H1 (cell line): ENCODE data around the gene IQGAP3. TPM values are rescaled to one million over a fixed set of nuclear protein-coding genes. Genes with fewer than 3 reads are reported as not detected.

ENCODE experiments used
- CTCF ChIA-PET: fragments of 300-600 bp; sonication (Branson Sonifier 250); formaldehyde crosslinking; loops from one replicate; lab custom pipeline; 2021; ENCODE audit not compliant: partially characterized antibody; lab: Charles Lee
- POLR2A ChIA-PET: fragments of 300-600 bp; sonication (Branson Sonifier 250); formaldehyde crosslinking; loops from one replicate; lab custom pipeline; 2021; ENCODE audit warnings: inconsistent platforms; ENCODE audit not compliant: partially characterized antibody; lab: Charles Lee
- DNase-seq, 2 experiments: peaks; one replicate each; pipeline versions ENCODE4 v3.0.0 to v3.0.0-alpha.2; 2010 to 2022; ENCODE audit warnings: low spot score in 2 of 2, low read depth in 1 of 2, mixed read lengths in 1 of 2
- FAIRE-seq: peaks from 2 replicates; lab custom pipeline; 2011; peaks lifted over from hg19 to GRCh38; lab: Jason Lieb, UNC
- H2AFZ ChIP-seq: 2 replicates; pipeline ENCODE4 v1.8.1; 2012; ENCODE audit warnings: low read length, inconsistent platforms
- H2AK5ac ChIP-seq: 2 replicates; pipeline ENCODE4 v1.6.1; 2013; ENCODE audit warnings: low read depth, low read length
- H2BK120ac ChIP-seq: replicated peaks from 2 replicates; pipeline ENCODE3; 2013; ENCODE audit warnings: low read depth, low read length, inconsistent platforms
- H2BK12ac ChIP-seq: 2 replicates; pipeline ENCODE4 v1.6.1; 2013; ENCODE audit warnings: low read depth, low read length
- H2BK15ac ChIP-seq: 2 replicates; pipeline ENCODE4 v1.6.1; 2013; ENCODE audit warnings: low read length
- H2BK20ac ChIP-seq: 2 replicates; pipeline ENCODE4 v1.6.1; 2013; ENCODE audit warnings: low read length
- H2BK5ac ChIP-seq: 2 replicates; pipeline ENCODE4 v1.6.1; 2013; ENCODE audit warnings: low read depth, low read length
- H3K14ac ChIP-seq: 2 replicates; pipeline ENCODE4 v1.6.1; 2013; ENCODE audit warnings: inconsistent platforms; ENCODE audit not compliant: insufficient read length
- H3K18ac ChIP-seq: 2 replicates; pipeline ENCODE4 v1.6.1; 2013; ENCODE audit warnings: low read length; ENCODE audit errors: extremely low read depth
- H3K23ac ChIP-seq: 2 replicates; pipeline ENCODE4 v1.6.1; 2013; ENCODE audit warnings: inconsistent platforms; ENCODE audit not compliant: insufficient read length
- H3K23me2 ChIP-seq: 2 replicates; pipeline ENCODE4 v1.6.1; 2013; ENCODE audit warnings: low read depth, low read length
- H3K27ac ChIP-seq: 2 replicates; pipeline ENCODE4 v1.6.1; 2011; ENCODE audit warnings: low read depth, low read length, inconsistent platforms
- H3K27me3 ChIP-seq, 4 experiments: replicated peaks in 1 of 4; 1 replicate in 1 of 4; 2 replicates in 3 of 4; pipeline versions ENCODE4 v1.6.1 to v1.8.1; 2011 to 2013; ENCODE audit warnings: low read length in 3 of 4, mild to moderate bottlenecking in 3 of 4, inconsistent platforms in 2 of 4, mixed read lengths in 2 of 4, moderate library complexity in 1 of 4; ENCODE audit not compliant: control insufficient read depth in 3 of 4, insufficient read depth in 3 of 4; ENCODE audit errors: extremely low read depth in 1 of 4
- H3K36me3 ChIP-seq, 4 experiments: 2 replicates each; pipeline versions ENCODE4 v1.6.1 to v1.8.1; 2011 to 2013; ENCODE audit warnings: mild to moderate bottlenecking in 4 of 4, low read length in 3 of 4, moderate library complexity in 2 of 4, control low read depth in 1 of 4, inconsistent platforms in 1 of 4; ENCODE audit not compliant: insufficient read depth in 4 of 4, control insufficient read depth in 2 of 4
- H3K4ac ChIP-seq: replicated peaks from 2 replicates; pipeline ENCODE3; 2013; ENCODE audit warnings: low read length, low read depth, mixed read lengths, inconsistent platforms; ENCODE audit not compliant: insufficient read length
- H3K4me1 ChIP-seq, 4 experiments: replicated peaks in 1 of 4; 1 replicate in 1 of 4; 2 replicates in 3 of 4; pipeline versions ENCODE4 v1.6.1 to v1.8.1; 2011 to 2013; ENCODE audit warnings: low read length in 3 of 4, inconsistent platforms in 2 of 4, mixed read lengths in 1 of 4; ENCODE audit not compliant: insufficient read depth in 4 of 4, control insufficient read depth in 3 of 4
- H3K4me2 ChIP-seq, 2 experiments: 2 replicates each; pipeline versions ENCODE4 v1.6.1 to v1.8.1; 2011 to 2013; ENCODE audit warnings: low read depth in 2 of 2, low read length in 2 of 2, control low read depth in 1 of 2, inconsistent platforms in 1 of 2, mild to moderate bottlenecking in 1 of 2; ENCODE audit not compliant: insufficient read depth in 1 of 2
- H3K4me3 ChIP-seq, 4 experiments: fragments of 200-600, 300-600 bp in 1 of 4; sonication (generic), shearing (Covaris generic), sonication (Bioruptor Twin) in 1 of 4; 2 replicates each; pipeline versions ENCODE4 v1.5.1 to v1.8.1; 2011 to 2016; ENCODE audit warnings: low read length in 4 of 4, low read depth in 3 of 4, control low read depth in 2 of 4, inconsistent platforms in 2 of 4, mild to moderate bottlenecking in 2 of 4, mixed read lengths in 1 of 4, moderate library complexity in 1 of 4; ENCODE audit not compliant: insufficient read depth in 2 of 4; ENCODE audit errors: extremely low read depth in 1 of 4
- H3K56ac ChIP-seq: replicated peaks from 2 replicates; pipeline ENCODE3; 2013; ENCODE audit warnings: low read depth, mild to moderate bottlenecking, mixed read lengths, low read length, inconsistent platforms; ENCODE audit not compliant: insufficient read length
- H3K79me1 ChIP-seq: 2 replicates; pipeline ENCODE4 v1.6.1; 2013; ENCODE audit warnings: low read depth, low read length, control low read depth
- H3K79me2 ChIP-seq, 2 experiments: 2 replicates each; pipeline versions ENCODE4 v1.6.1 to v1.8.1; 2012 to 2013; ENCODE audit warnings: low read length in 2 of 2, mild to moderate bottlenecking in 2 of 2, inconsistent platforms in 1 of 2; ENCODE audit not compliant: insufficient read depth in 2 of 2, control insufficient read depth in 1 of 2
- H3K9ac ChIP-seq, 4 experiments: replicated peaks in 1 of 4; 1 replicate in 1 of 4; 2 replicates in 3 of 4; pipeline versions ENCODE4 v1.6.1 to v1.8.1; 2011 to 2013; ENCODE audit warnings: low read depth in 3 of 4, low read length in 3 of 4, control low read depth in 2 of 4, mild to moderate bottlenecking in 2 of 4, moderate library complexity in 2 of 4, inconsistent platforms in 1 of 4; ENCODE audit errors: extremely low read depth in 1 of 4
- H3K9me3 ChIP-seq, 2 experiments: 2 replicates each; pipeline versions ENCODE4 v1.6.1 to v1.8.1; 2012 to 2013; ENCODE audit warnings: mild to moderate bottlenecking in 2 of 2, moderate library complexity in 2 of 2, control low read depth in 1 of 2, inconsistent platforms in 1 of 2, low read depth in 1 of 2, low read length in 1 of 2, mixed read lengths in 1 of 2; ENCODE audit not compliant: insufficient read depth in 2 of 2
- H4K20me1 ChIP-seq, 2 experiments: replicated peaks in 1 of 2; 2 replicates each; pipeline versions ENCODE3 to v1.8.1; 2011 to 2013; ENCODE audit warnings: inconsistent platforms in 2 of 2, low read length in 2 of 2, mild to moderate bottlenecking in 1 of 2; ENCODE audit not compliant: insufficient read depth in 2 of 2, control insufficient read depth in 1 of 2
- H4K5ac ChIP-seq: 2 replicates; pipeline ENCODE4 v1.6.1; 2013; ENCODE audit warnings: low read length, low read depth, mixed read lengths, inconsistent platforms; ENCODE audit not compliant: insufficient read length
- H4K8ac ChIP-seq: 2 replicates; pipeline ENCODE4 v1.8.0; 2013; ENCODE audit warnings: mild to moderate bottlenecking, moderate library complexity, low read length, inconsistent platforms; ENCODE audit not compliant: insufficient read depth; ENCODE audit errors: extremely low read depth
- H4K91ac ChIP-seq: replicated peaks from 2 replicates; pipeline ENCODE3; 2013; ENCODE audit warnings: low read length, mixed read lengths, inconsistent platforms; ENCODE audit not compliant: insufficient read length
- ASH2L ChIP-seq: fragments of 200-600, 300-600 bp; sonication (generic); IDR thresholded peaks from one replicate; pipeline ENCODE4 v1.7.1; 2017; ENCODE audit warnings: low read length
- ATF2 ChIP-seq: IDR thresholded peaks from 2 replicates; pipeline ENCODE4 v1.6.1; 2012; ENCODE audit warnings: low read length, inconsistent platforms
- EP300 ChIP-seq, 2 experiments: IDR thresholded peaks; 1 replicate in 1 of 2; 2 replicates in 1 of 2; pipeline ENCODE4 v1.6.1; 2011 to 2012; ENCODE audit warnings: low read depth in 2 of 2, low read length in 2 of 2, mild to moderate bottlenecking in 2 of 2, borderline replicate concordance in 1 of 2, inconsistent platforms in 1 of 2, moderate library complexity in 1 of 2
- FOSL1 ChIP-seq: IDR thresholded peaks from 2 replicates; pipeline ENCODE4 v1.6.1; 2011; ENCODE audit warnings: mild to moderate bottlenecking, low read depth, low read length, moderate library complexity; ENCODE audit not compliant: insufficient read depth
- JUN ChIP-seq: IDR thresholded peaks from 2 replicates; pipeline ENCODE4 v1.6.1; 2011; ENCODE audit warnings: low read depth, mild to moderate bottlenecking, improper control_type of control experiment, low read length
- KDM5A ChIP-seq: fragments of 200-600 bp; IDR thresholded peaks from 2 replicates; pipeline ENCODE4 v1.7.1; 2012; ENCODE audit warnings: mild to moderate bottlenecking, low read length, inconsistent platforms, mixed read lengths
- RNF2 ChIP-seq: fragments of 200-900, 300-1000 bp; sonication (generic); IDR thresholded peaks from 2 replicates; pipeline ENCODE4 v1.7.1; 2016; ENCODE audit warnings: borderline replicate concordance, low read depth, mild to moderate bottlenecking, antibody characterized with exemption, low read length; ENCODE audit not compliant: poor library complexity, severe bottlenecking; ENCODE audit errors: missing control alignments
- SAP30 ChIP-seq: fragments of 300-600 bp; sonication (generic); IDR thresholded peaks from 2 replicates; pipeline ENCODE4 v1.7.1; 2012; ENCODE audit warnings: low read length, moderate library complexity, mild to moderate bottlenecking, inconsistent platforms; ENCODE audit not compliant: insufficient read depth, insufficient replicate concordance
- SP4 ChIP-seq: IDR thresholded peaks from 2 replicates; pipeline ENCODE4 v1.6.1; 2012; ENCODE audit warnings: low read length, inconsistent platforms
- SUZ12 ChIP-seq: fragments of 200-600 bp; sonication (generic); IDR thresholded peaks from 2 replicates; pipeline ENCODE4 v1.6.1; 2012; ENCODE audit warnings: mild to moderate bottlenecking, inconsistent platforms, low read length, moderate library complexity, mixed read lengths
- TBP ChIP-seq: IDR thresholded peaks from 2 replicates; pipeline ENCODE4 v1.6.1; 2011; ENCODE audit warnings: low read depth, low read length, improper control_type of control experiment
- YY1 ChIP-seq: IDR thresholded peaks from 2 replicates; pipeline ENCODE4 v1.6.1; 2011; ENCODE audit warnings: low read depth, mild to moderate bottlenecking, low read length
- WGBS, 2 experiments: shearing (Covaris generic) in 1 of 2; methylation state at CpG; one replicate each; pipeline versions ENCODE4 v1.1.6 to v1.1.7; 2013 to 2015; ENCODE audit warnings: low lambda C conversion rate in 2 of 2, mixed read lengths in 2 of 2, inconsistent platforms in 1 of 2, low coverage in 1 of 2, missing lambda C conversion rate in 1 of 2; ENCODE audit not compliant: insufficient replicate concordance in 2 of 2, insufficient coverage in 1 of 2, insufficient read length in 1 of 2; ENCODE audit errors: extremely low coverage in 1 of 2, missing lambda C conversion rate in 1 of 2; 5-methylcytosine and 5-hydroxymethylcytosine counted together
- polyA plus RNA-seq, 7 experiments: library from polyadenylated mRNA; depleted of rRNA in 3 of 7; stranded (reverse) in 5 of 7; unstranded in 2 of 7; fragments of >200 nt in 5 of 7; fragments of 200-250 nt in 2 of 7; gene quantifications; 1 replicate in 5 of 7; 2 replicates in 1 of 7; 4 replicates in 1 of 7; pipeline versions ENCODE4 v1.2.1 to v1.2.3, GENCODE V29; 2011 to 2013; ENCODE audit warnings: missing spikeins in 2 of 7, mixed read lengths in 2 of 7
- total RNA-seq: library from RNA; stranded (reverse); fragmentation: NEBNext Ultra II Directional; extraction: Animal tissue kit (Norgen Biotek cat#: 25700); gene quantifications from 2 replicates; pipeline ENCODE4 v1.2.1, GENCODE V29; 2021

The IQGAP3 gene
- total and polyA plus RNA-seq, 2 of the 8 experiments (the other 6 are each of a cell fraction or from before 2014, with no cell fraction given), result 14.6 to 22.3 TPM

DNA sequence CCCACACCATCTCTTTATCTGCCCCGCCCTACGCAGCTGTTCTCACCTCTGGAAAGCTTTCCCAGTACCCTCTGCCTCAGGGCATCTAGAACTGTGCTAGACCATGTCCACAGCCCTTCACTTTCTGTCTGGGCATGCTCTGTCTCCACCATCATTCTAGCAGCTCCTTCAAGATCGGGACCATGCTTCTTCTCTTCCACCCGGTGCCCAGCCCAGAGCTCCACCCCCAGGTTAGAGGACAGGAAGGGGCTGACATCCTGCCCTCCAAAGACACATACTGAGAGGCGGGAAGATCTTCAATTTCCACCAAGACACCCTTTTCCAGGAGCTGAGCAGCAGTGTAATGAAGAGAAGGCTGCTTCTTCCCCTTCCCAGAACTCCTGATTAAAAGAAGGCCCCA lies 44.1 kb downstream of the IQGAP3 start:
- ChIA-PET CTCF (interaction anchor here (0.6 to 4.7 kb wide), 14 partner anchors 10 to 63 kb away, joined by 3 to 25 read pairs (median 4); partner anchors contain the start of gene MEF2D), POLR2A (interaction anchor here (3.9 kb wide), 1 partner anchor 25 kb away, joined by 20 read pairs; no protein-coding TSS in a partner anchor)
- 86% methylated on average over 5 of the region's 5 CpGs; no CpG with 5 or more reads in 1 of the 2 experiments for WGBS, 2 experiments
- TF ChIP-seq YY1, result no peak
- TF ChIP-seq SAP30, result no peak
- TF ChIP-seq KDM5A, result no peak
- no peak for TF ChIP-seq SP4
- no peak for TF ChIP-seq SUZ12
- no peak for TF ChIP-seq TBP
- no peak for TF ChIP-seq FOSL1
- TF ChIP-seq ATF2, result no peak
- TF ChIP-seq RNF2, result no peak
- TF ChIP-seq ASH2L, result no peak
- no peak for TF ChIP-seq JUN
- no peak for TF ChIP-seq EP300 (IDR thresholded peaks at IDR 0.05; ENCODE audit: borderline replicate concordance in 1 of 2, low read depth in 2 of 2, low read length in 2 of 2)

More for the DNA sequence above, 44.1 kb downstream of the IQGAP3 start:
- Histone ChIP-seq H3K14ac (no peak overlapping the region), H3K23ac (no peak overlapping the region), H3K9ac (no peak overlapping the region), H2AFZ (no peak overlapping the region), H3K27me3 (no peaks in the 10 kb centered on the region), H2BK20ac (no peak overlapping the region), H3K4ac (no peak overlapping the region), H3K36me3 (peaks cover 4 to 27% (median 15%) of the 10 kb centered on the region in 4 experiments; a peak in 7 of 8 replicates), H3K4me2 (no peak overlapping the region), H3K79me1 (no peaks in the 10 kb centered on the region), H3K79me2 (no peaks in the 10 kb centered on the region), H2BK15ac (no peak overlapping the region), H2BK12ac (no peak overlapping the region), H3K4me1 (peaks cover 3 to 15% (median 11%) of the 10 kb centered on the region in 4 experiments), H4K91ac (no peak overlapping the region), H4K20me1 (no peaks in the 10 kb centered on the region), H3K18ac (no peak overlapping the region), H2BK5ac (no peak overlapping the region), H2BK120ac (no peak overlapping the region), H3K23me2 (no peaks in the 10 kb centered on the region), H4K8ac (no peak overlapping the region), H3K27ac (no peak overlapping the region), H3K4me3 (no peak overlapping the region), H2AK5ac (no peak overlapping the region), H3K9me3 (no peaks in the 10 kb centered on the region), H4K5ac (no peak overlapping the region), H3K56ac (no peak overlapping the region)
- no peak for DNase-seq
- FAIRE-seq, result no peak
